ENCODE measurements around the gene C1orf159.

The C1orf159 gene

DNA sequence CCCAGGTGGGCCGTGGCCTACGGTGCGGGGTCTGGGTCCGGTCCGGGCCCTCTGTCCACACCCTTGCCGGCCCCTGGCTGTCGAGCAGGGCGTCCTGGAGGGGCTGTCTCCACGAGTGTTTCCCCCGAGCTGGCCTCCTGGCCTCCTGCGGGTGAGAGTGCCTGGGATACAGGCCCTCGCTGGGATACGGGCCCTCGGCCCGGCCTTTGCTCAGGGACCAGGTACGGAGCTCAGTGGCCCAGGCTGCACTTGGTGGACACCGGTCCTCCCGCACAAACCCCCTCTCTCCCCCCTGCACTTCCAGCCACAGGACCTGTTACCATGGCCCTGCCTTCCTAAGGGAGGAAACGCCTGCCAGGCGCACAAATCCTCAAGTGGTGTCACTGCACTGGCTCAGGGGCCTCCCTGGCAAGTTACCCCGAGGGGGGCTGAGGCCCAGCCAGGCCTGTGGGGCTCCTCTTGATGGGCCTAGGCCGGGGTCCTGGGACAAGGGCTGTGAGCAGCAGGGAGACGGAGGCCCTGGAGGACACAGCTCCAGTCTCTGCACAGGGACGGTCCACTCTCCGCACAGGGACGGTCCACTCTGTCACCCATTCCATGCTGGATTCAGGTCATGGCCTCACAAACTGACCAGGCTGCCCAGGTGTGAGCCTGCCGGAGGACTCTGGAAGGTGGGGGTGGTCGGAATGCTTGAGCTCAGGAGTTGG, 23.6 kb downstream of the C1orf159 start:
- no peaks in the 10 kb centered on the region for H3K27me3 ChIP-seq (ENCODE audit: control insufficient read depth, insufficient read depth, low read length)
- H3K9ac ChIP-seq (ENCODE audit: low read length) = no peak overlapping the region
- no peaks in the 10 kb centered on the region for H3K36me3 ChIP-seq (ENCODE audit: control insufficient read depth, low read depth, low read length)
- no peaks in the 10 kb centered on the region for H3K4me1 ChIP-seq (ENCODE audit: control insufficient read depth, low read depth, low read length)
- peaks cover 4% of the 10 kb centered on the region for H3K9me3 ChIP-seq (ENCODE audit: control insufficient read depth, low read depth, low read length)
- no peak overlapping the region for H3K27ac ChIP-seq (ENCODE audit: low read length)
- H3K4me3 ChIP-seq (ENCODE audit: low read length) = no peak overlapping the region

DNA sequence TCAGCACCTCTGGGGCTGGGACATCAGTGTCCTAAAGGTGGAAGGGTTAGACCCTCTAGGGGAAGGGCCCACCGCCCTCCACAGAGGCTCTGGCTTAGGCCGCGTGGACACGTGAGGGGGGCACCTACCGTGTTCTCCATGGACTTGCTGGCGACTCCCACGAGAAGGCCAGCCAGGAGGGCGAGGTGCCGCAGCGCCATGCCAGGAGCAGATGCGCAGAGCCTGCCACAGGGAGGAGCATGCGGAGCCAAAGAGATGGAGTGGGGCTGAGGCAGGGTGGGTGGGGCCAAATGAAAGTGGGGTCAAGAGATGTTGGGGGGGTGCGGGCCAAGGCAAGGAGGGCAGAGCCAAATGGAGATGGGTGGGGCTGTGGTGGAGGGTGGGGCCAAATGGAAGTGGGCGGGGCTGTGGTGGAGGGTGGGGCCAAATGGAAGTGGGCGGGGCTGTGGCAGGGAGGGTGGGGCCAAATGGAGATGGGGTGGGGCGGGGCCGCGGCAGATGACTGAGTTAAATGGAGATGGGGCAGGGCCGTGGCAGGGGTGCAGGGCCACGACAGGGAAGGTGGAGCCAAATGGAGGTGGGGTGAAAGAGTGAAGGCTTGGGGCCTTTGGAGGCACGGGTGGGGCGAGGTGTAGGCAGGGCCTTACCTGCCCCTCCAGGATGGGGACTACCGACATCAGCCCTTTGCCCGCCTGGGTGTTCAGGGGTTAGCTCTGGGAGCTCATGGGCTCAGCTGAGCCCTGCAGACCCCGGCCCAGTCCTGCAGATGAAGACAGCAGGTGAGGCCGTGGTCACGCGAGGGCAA, 24.3 kb downstream of the C1orf159 start:
- H3K9ac ChIP-seq (ENCODE audit: low read length) = no peak overlapping the region
- H3K4me3 ChIP-seq (ENCODE audit: low read length) = no peak overlapping the region
- H3K27me3 ChIP-seq (ENCODE audit: control insufficient read depth, insufficient read depth, low read length) = no peaks in the 10 kb centered on the region
- H3K9me3 ChIP-seq (ENCODE audit: control insufficient read depth, low read depth, low read length) = peaks cover 3% of the 10 kb centered on the region
- no peak overlapping the region for H3K27ac ChIP-seq (ENCODE audit: low read length)
- no peaks in the 10 kb centered on the region for H3K36me3 ChIP-seq (ENCODE audit: control insufficient read depth, low read depth, low read length)
- H3K4me1 ChIP-seq (ENCODE audit: control insufficient read depth, low read depth, low read length) = no peaks in the 10 kb centered on the region

- Histone ChIP-seq H3K9me3 (ENCODE audit: control insufficient read depth, low read depth, low read length) (no peaks in the 10 kb centered on the region), H3K4me3 (ENCODE audit: low read length) (no peak overlapping the region), H3K9ac (ENCODE audit: low read length) (no peak overlapping the region), H3K27me3 (ENCODE audit: control insufficient read depth, insufficient read depth, low read length) (no peaks in the 10 kb centered on the region), H3K36me3 (ENCODE audit: control insufficient read depth, low read depth, low read length) (no peaks in the 10 kb centered on the region), H3K4me1 (ENCODE audit: control insufficient read depth, low read depth, low read length) (no peaks in the 10 kb centered on the region), H3K27ac (ENCODE audit: low read length) (no peak overlapping the region)
These were observed 25.2 kb downstream of the C1orf159 start for GRCh38 chr1:1090424-1091343.

GRCh38 chr1:1089731-1090423, 26.0 kb downstream of the C1orf159 start:
- no peaks in the 10 kb centered on the region for H3K36me3 ChIP-seq (ENCODE audit: control insufficient read depth, low read depth, low read length)
- no peaks in the 10 kb centered on the region for H3K9me3 ChIP-seq (ENCODE audit: control insufficient read depth, low read depth, low read length)
- no peak overlapping the region for H3K9ac ChIP-seq (ENCODE audit: low read length)
- no peak overlapping the region for H3K27ac ChIP-seq (ENCODE audit: low read length)
- no peak overlapping the region for H3K4me3 ChIP-seq (ENCODE audit: low read length)
- no peaks in the 10 kb centered on the region for H3K27me3 ChIP-seq (ENCODE audit: control insufficient read depth, insufficient read depth, low read length)
- H3K4me1 ChIP-seq (ENCODE audit: control insufficient read depth, low read depth, low read length) = no peaks in the 10 kb centered on the region

- Histone ChIP-seq H3K36me3 (ENCODE audit: control insufficient read depth, low read depth, low read length) (no peaks in the 10 kb centered on the region), H3K4me3 (ENCODE audit: low read length) (no peak overlapping the region), H3K27me3 (ENCODE audit: control insufficient read depth, insufficient read depth, low read length) (no peaks in the 10 kb centered on the region), H3K9me3 (ENCODE audit: control insufficient read depth, low read depth, low read length) (no peaks in the 10 kb centered on the region), H3K27ac (ENCODE audit: low read length) (no peak overlapping the region), H3K9ac (ENCODE audit: low read length) (no peak overlapping the region), H3K4me1 (ENCODE audit: control insufficient read depth, low read depth, low read length) (no peaks in the 10 kb centered on the region)
These were observed 26.8 kb downstream of the C1orf159 start for GRCh38 chr1:1088801-1089680.

GRCh38 chr1:1088029-1088800, 27.7 kb downstream of the C1orf159 start:
- H3K4me1 ChIP-seq (ENCODE audit: control insufficient read depth, low read depth, low read length) = no peaks in the 10 kb centered on the region
- no peak overlapping the region for H3K9ac ChIP-seq (ENCODE audit: low read length)
- H3K27ac ChIP-seq (ENCODE audit: low read length) = no peak overlapping the region
- H3K9me3 ChIP-seq (ENCODE audit: control insufficient read depth, low read depth, low read length) = no peaks in the 10 kb centered on the region
- no peak overlapping the region for H3K4me3 ChIP-seq (ENCODE audit: low read length)
- H3K36me3 ChIP-seq (ENCODE audit: control insufficient read depth, low read depth, low read length) = no peaks in the 10 kb centered on the region
- no peaks in the 10 kb centered on the region for H3K27me3 ChIP-seq (ENCODE audit: control insufficient read depth, insufficient read depth, low read length)

GRCh38 chr1:1087351-1088028, 28.4 kb downstream of the C1orf159 start:
- Histone ChIP-seq H3K27me3 (ENCODE audit: control insufficient read depth, insufficient read depth, low read length) (no peaks in the 10 kb centered on the region), H3K36me3 (ENCODE audit: control insufficient read depth, low read depth, low read length) (no peaks in the 10 kb centered on the region), H3K9ac (ENCODE audit: low read length) (no peak overlapping the region), H3K4me1 (ENCODE audit: control insufficient read depth, low read depth, low read length) (no peaks in the 10 kb centered on the region), H3K4me3 (ENCODE audit: low read length) (no peak overlapping the region), H3K9me3 (ENCODE audit: control insufficient read depth, low read depth, low read length) (no peaks in the 10 kb centered on the region), H3K27ac (ENCODE audit: low read length) (no peak overlapping the region)

DNA sequence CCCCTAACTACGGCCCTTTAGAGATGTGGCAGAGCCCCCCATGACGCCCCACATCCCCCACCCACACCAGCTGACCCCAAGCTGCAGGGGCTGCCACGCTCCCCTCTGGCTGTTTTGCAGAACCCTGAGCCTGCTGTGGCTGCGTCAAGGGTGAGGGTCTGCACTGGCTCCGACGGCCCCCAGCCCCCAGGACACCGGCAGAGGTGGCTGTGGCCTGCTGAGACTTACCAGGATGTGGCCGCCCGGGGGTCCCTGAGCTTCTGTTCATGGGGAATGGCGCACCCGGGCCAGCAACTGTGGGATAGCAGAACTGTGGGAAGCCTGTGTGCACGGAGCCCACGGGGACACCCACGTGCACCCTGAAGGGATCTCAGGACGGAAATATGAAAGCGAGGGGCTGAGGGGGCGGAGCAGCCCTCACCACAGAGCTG, 29.0 kb downstream of the C1orf159 start:
- no peak overlapping the region for H3K4me3 ChIP-seq (ENCODE audit: low read length)
- H3K9me3 ChIP-seq (ENCODE audit: control insufficient read depth, low read depth, low read length) = no peaks in the 10 kb centered on the region
- H3K36me3 ChIP-seq (ENCODE audit: control insufficient read depth, low read depth, low read length) = no peaks in the 10 kb centered on the region
- no peak overlapping the region for H3K27ac ChIP-seq (ENCODE audit: low read length)
- no peaks in the 10 kb centered on the region for H3K4me1 ChIP-seq (ENCODE audit: control insufficient read depth, low read depth, low read length)
- no peak overlapping the region for H3K9ac ChIP-seq (ENCODE audit: low read length)
- H3K27me3 ChIP-seq (ENCODE audit: control insufficient read depth, insufficient read depth, low read length) = no peaks in the 10 kb centered on the region

DNA sequence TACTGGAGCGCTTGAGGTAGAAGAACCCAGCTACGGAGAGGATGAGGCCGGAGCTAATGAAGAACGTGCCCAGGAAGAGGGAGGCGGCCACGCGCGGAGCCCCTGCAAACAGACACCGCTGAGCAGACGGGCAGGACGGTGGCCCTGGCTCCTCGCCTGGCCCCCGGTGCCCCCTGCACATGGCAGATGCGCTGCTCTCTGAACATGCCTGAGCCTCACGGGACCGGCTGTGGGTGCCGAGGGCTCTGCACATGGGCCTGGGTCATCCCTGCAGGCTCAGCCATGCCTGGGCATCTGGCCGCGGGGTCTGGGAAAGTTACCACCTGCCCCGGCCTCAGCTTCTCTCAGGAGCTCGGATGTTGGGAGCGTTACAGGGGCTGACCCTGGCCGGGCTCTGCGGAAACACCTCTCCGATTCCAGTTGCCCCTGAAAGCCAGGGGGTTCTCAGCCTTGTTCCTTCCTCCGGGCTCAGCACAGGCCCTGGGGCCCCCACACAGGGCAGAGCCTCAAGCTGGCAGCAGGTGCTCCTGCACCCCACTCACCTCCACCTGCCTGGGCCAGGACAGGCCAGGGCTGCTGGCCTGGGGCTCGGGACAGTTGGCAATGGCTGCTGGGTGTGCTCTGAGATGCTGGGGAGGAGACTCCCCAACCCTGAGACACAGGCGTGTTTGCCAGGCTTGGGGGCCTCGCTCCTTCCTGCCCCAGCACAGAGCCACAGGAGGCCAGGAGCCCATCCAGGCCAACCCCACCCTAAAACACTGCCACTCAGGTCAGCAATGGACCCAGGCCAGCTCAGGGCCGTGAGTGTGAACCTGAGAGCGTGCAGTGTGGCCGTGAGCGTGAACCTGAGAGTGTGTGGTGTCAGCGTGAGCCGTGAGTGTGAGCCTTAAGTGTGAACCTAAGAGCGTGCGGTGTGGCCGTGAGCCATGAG, 29.7 kb downstream of the C1orf159 start:
- H3K4me3 ChIP-seq (ENCODE audit: low read length) = no peak overlapping the region
- H3K27ac ChIP-seq (ENCODE audit: low read length) = no peak overlapping the region
- H3K36me3 ChIP-seq (ENCODE audit: control insufficient read depth, low read depth, low read length) = no peaks in the 10 kb centered on the region
- no peaks in the 10 kb centered on the region for H3K4me1 ChIP-seq (ENCODE audit: control insufficient read depth, low read depth, low read length)
- no peaks in the 10 kb centered on the region for H3K9me3 ChIP-seq (ENCODE audit: control insufficient read depth, low read depth, low read length)
- no peak overlapping the region for H3K9ac ChIP-seq (ENCODE audit: low read length)
- no peaks in the 10 kb centered on the region for H3K27me3 ChIP-seq (ENCODE audit: control insufficient read depth, insufficient read depth, low read length)
